ENCODE data around the gene ARMC7. TPM values are rescaled to one million over a fixed set of nuclear protein-coding genes. Genes with fewer than 3 reads are reported as not detected.

The ARMC7 gene
- total and polyA plus RNA-seq, 2 of the 13 experiments (the other 11 are each of a cell fraction or from before 2014, with no cell fraction given), result 3.9 to 4.2 TPM

GRCh38 chr17:75154195-75155106 is 44.7 kb downstream of the ARMC7 start, which contains the start of gene JPT1 (continued):
- peak; percentile 95 for TF ChIP-seq ZNF160 (CRISPR knock-in tag; IDR thresholded peaks at IDR 0.05)
- no peak for TF ChIP-seq MIER2 (CRISPR knock-in tag; IDR thresholded peaks at IDR 0.05)
- no peak for TF ChIP-seq KIAA2018 (CRISPR knock-in tag; IDR thresholded peaks at IDR 0.05; ENCODE audit: borderline replicate concordance)
- TF ChIP-seq HNRNPH1 (optimal IDR thresholded peaks at IDR 0.05; ENCODE audit: low read depth, low read length), result peak; percentile 59
- 0 out of 2 replicates have a peak, but pooled peaks have one; percentile 30 for TF ChIP-seq ZKSCAN8 (CRISPR knock-in tag; IDR thresholded peaks at IDR 0.05; ENCODE audit: borderline replicate concordance)
- 0 out of 2 replicates have a peak, but pooled peaks have one; percentile 19 for TF ChIP-seq ZNF724P (CRISPR knock-in tag; IDR thresholded peaks at IDR 0.05; ENCODE audit: borderline replicate concordance)
- TF ChIP-seq ADNP (CRISPR knock-in tag; IDR thresholded peaks at IDR 0.05), result no peak
- TF ChIP-seq ELF3 (CRISPR knock-in tag; IDR thresholded peaks at IDR 0.05), result peak; percentile 92
- peak; percentile 77; the same call in 1 of the 2 replicates for TF ChIP-seq HMGXB3 (CRISPR knock-in tag; IDR thresholded peaks at IDR 0.05; ENCODE audit: borderline replicate concordance)
- TF ChIP-seq SMC3 (IDR thresholded peaks at IDR 0.05; ENCODE audit: low read length), result no peak
- TF ChIP-seq ZNF576 (CRISPR knock-in tag; IDR thresholded peaks at IDR 0.05), result no peak; the same call in 1 of the 2 replicates
- TF ChIP-seq SP2 (CRISPR knock-in tag; IDR thresholded peaks at IDR 0.05), result peak; percentile 98
- no peak for TF ChIP-seq ZNF747 (CRISPR knock-in tag; IDR thresholded peaks at IDR 0.05; ENCODE audit: borderline replicate concordance)
- peak; percentile 67; the same call in 1 of the 2 replicates for TF ChIP-seq ZNF556 (CRISPR knock-in tag; IDR thresholded peaks at IDR 0.05; ENCODE audit: borderline replicate concordance)
